Measurements from ENCODE around the gene TCEA2. TPM values are rescaled to one million over a fixed set of nuclear protein-coding genes. Genes with fewer than 3 reads are reported as not detected.

The TCEA2 gene
- total RNA-seq, 4 donors from 2014 or later = 28.1 to 39.7 (median 33.6) TPM

DNA sequence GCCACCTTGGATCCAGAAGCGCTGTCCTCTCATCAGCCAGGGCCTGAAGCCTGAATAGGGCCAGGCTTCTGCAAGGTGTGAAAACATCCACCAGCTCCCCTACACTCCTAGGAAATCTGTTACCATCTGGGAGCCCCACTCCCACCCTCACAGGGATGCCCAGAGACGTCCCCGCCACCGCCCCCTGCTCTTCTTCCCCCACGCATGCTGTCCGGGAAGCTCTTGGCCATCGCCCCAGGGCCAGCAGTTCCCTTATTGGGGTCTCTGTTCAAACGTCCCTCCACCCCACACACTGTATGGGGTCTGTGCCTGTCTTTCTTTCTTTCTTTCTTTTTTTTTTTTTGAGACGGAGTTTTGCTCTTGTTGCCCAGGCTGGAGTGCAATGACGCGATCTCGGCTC lies 12.6 kb downstream of the TCEA2 start:
- Histone ChIP-seq H3K27me3 (no peaks in the 10 kb centered on the region), H3K4me1 (peaks cover 0 to 29% (median 16%) of the 10 kb centered on the region in 3 donors), H3K36me3 (peaks cover 0 to 48% of the 10 kb centered on the region in 2 donors), H3K4me3 (no peak overlapping the region), H3K9me3 (no peaks in the 10 kb centered on the region), H3K27ac (no peak overlapping the region)
- WGBS, 2 donors (ENCODE audit: low coverage in 1 of 2) = 81 to 87% methylated on average over 3 to 7 of the region's 12 CpGs
- no peak for TF ChIP-seq POLR2A (IDR thresholded peaks at IDR 0.05)
- TF ChIP-seq, protein P1, sequence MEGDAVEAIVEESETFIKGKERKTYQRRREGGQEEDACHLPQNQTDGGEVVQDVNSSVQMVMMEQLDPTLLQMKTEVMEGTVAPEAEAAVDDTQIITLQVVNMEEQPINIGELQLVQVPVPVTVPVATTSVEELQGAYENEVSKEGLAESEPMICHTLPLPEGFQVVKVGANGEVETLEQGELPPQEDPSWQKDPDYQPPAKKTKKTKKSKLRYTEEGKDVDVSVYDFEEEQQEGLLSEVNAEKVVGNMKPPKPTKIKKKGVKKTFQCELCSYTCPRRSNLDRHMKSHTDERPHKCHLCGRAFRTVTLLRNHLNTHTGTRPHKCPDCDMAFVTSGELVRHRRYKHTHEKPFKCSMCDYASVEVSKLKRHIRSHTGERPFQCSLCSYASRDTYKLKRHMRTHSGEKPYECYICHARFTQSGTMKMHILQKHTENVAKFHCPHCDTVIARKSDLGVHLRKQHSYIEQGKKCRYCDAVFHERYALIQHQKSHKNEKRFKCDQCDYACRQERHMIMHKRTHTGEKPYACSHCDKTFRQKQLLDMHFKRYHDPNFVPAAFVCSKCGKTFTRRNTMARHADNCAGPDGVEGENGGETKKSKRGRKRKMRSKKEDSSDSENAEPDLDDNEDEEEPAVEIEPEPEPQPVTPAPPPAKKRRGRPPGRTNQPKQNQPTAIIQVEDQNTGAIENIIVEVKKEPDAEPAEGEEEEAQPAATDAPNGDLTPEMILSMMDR (IDR thresholded peaks at IDR 0.05) = no peak
- no peak for TF ChIP-seq EP300 (IDR thresholded peaks at IDR 0.05)
- ATAC-seq = no peak

DNA sequence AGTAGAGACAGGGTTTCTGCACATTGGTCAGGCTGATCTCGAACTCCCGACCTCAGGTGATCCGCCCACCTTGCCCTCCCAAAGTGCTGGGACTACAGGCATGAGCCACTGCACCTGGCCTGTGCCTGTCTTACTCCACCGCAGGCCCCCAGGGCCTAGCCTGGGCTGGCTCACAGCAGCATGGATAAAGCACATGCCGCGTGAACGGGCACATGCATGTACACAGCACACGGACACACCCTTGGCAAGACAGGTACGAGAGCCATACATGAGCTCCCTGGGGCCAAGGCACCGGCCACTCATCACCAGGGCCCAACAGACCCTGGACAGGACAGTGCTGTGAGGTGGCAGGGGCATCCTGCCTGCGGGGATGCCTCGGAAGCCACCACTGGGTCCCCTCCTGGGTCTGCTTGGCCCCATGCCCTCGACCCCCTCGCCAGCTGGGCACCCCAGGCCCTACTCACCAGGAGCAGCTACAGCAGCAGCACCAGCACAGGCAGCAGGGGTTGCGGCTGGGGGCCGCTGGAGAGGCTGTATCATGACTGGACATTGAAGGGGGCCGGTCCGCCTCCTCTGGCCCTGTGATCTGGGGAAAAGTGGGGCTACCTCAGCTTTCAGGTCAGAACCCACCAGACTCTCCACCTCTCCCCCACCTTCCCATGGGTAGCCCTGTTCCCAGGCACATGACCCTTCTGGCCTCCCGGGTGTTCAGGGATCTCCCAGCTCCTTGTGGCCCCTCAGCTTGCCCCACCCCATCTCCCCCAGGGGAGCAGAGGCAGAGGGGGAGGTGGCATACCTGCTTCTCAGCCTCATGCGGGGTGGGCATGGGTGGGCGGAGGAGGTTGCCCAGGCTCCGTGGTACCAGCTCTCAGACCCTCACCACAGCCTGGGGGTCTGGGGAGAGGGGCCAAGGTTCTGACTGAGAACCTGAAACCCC lies 13.3 kb downstream of the TCEA2 start:
- 90 to 94% methylated on average over 2 to 6 of the region's 22 CpGs for WGBS, 2 donors (ENCODE audit: low coverage in 1 of 2)
- TF ChIP-seq POLR2A (IDR thresholded peaks at IDR 0.05) = no peak
- no peak for TF ChIP-seq EP300 (IDR thresholded peaks at IDR 0.05)
- no peak for TF ChIP-seq POLR2AphosphoS5 (IDR thresholded peaks at IDR 0.05)
- TF ChIP-seq, protein P1 (IDR thresholded peaks at IDR 0.05) = no peak
- H3K27me3 ChIP-seq = no peaks in the 10 kb centered on the region
- H3K4me1 ChIP-seq = peaks cover 0 to 29% (median 16%) of the 10 kb centered on the region in 3 donors
- peaks cover 0 to 43% of the 10 kb centered on the region in 2 donors for H3K36me3 ChIP-seq
- H3K27ac ChIP-seq = peak overlapping the region in 1 of 4 donors; percentile 21
- ATAC-seq = no peak
- H3K9me3 ChIP-seq = no peaks in the 10 kb centered on the region
- peak overlapping the region in 1 of 2 donors; percentile 78 for H3K4me3 ChIP-seq

DNA sequence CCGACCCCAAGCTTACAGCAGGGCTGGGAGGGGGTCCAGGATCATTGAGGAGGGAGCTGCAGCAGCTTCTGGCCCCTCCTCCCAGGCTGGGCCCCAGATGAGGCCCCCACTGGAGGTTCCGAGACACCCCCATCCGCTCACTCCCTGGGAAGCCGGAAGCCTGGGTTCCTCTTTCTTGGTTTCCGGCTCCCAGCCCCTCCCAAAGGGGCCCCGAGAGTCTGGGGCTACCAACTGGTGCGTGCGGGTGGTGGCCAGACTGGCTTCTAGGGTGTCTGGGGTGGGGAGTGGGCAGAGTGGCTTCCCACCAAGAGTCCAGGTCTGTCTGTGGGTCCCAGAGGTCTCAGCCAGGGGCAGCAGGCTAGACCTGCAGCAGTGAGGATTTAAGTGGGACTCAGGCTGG lies 14.1 kb downstream of the TCEA2 start:
- H3K27ac ChIP-seq = peak overlapping the region in 1 of 4 donors; percentile 21
- peaks cover 0 to 29% (median 16%) of the 10 kb centered on the region in 3 donors for H3K4me1 ChIP-seq
- peak overlapping the region in 1 of 2 donors; percentile 78 for H3K4me3 ChIP-seq
- no peak for ATAC-seq
- peaks cover 0 to 35% of the 10 kb centered on the region in 2 donors for H3K36me3 ChIP-seq
- TF ChIP-seq, protein P1 (IDR thresholded peaks at IDR 0.05) = no peak
- TF ChIP-seq EP300 (IDR thresholded peaks at IDR 0.05) (no peak), POLR2A (IDR thresholded peaks at IDR 0.05) (no peak), POLR2AphosphoS5 (IDR thresholded peaks at IDR 0.05) (no peak)
- no peaks in the 10 kb centered on the region for H3K27me3 ChIP-seq
- 80% methylated on average over 1 of the region's 8 CpGs; no CpG with 5 or more reads in 1 of the 2 donors for whole genome bisulfite sequencing, 2 donors (ENCODE audit: low coverage in 1 of 2)
- H3K9me3 ChIP-seq = no peaks in the 10 kb centered on the region

DNA sequence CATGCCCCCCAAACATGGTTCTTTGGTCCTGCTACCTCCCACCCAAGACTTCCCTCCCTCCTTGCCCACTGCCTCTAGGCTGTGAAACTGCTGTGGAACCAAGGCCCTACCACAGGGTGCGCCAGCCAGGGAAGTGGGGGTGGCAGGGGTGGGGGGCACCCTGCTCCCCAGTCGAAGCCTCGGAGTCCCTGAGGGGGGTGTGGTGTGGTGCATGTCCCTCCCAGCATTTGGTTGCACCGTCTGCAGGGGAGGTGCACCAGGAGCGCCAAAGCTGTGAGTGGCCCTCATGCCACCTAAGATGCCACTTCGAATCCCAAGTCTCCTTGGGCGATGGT lies 14.5 kb downstream of the TCEA2 start:
- no peaks in the 10 kb centered on the region for H3K9me3 ChIP-seq
- peaks cover 0 to 31% of the 10 kb centered on the region in 2 donors for H3K36me3 ChIP-seq
- ATAC-seq = no peak
- H3K4me1 ChIP-seq = peaks cover 0 to 33% (median 16%) of the 10 kb centered on the region in 3 donors
- WGBS, 2 donors (ENCODE audit: low coverage in 1 of 2) = 80% methylated on average over 1 of the region's 7 CpGs; no CpG with 5 or more reads in 1 of the 2 donors
- peak overlapping the region in 1 of 4 donors; percentile 21 for H3K27ac ChIP-seq
- TF ChIP-seq EP300 (IDR thresholded peaks at IDR 0.05) = no peak
- TF ChIP-seq POLR2AphosphoS5 (IDR thresholded peaks at IDR 0.05) = no peak
- TF ChIP-seq, protein P1 (IDR thresholded peaks at IDR 0.05) = no peak
- no peak for TF ChIP-seq POLR2A (IDR thresholded peaks at IDR 0.05)
- peak overlapping the region in 1 of 2 donors; percentile 78 for H3K4me3 ChIP-seq
- H3K27me3 ChIP-seq = no peaks in the 10 kb centered on the region

Data from gastroesophageal sphincter (tissue), 4 donors.